Fibroblast of villous mesenchyme (primary cell): ENCODE results near the gene VAMP1. TPM values are rescaled to one million over a fixed set of nuclear protein-coding genes. Genes with fewer than 3 reads are reported as not detected.
A peak's percentile ranks its signal among the peaks of the same experiment; 100 is the strongest.

Experiments
- DNase-seq: peaks from one replicate; pipeline ENCODE4 v3.0.0-alpha.2; 2010; ENCODE audit warnings: low read depth
- H3K4me3 ChIP-seq: 2 replicates; pipeline ENCODE4 v1.5.1; 2011; ENCODE audit warnings: low read depth, mild to moderate bottlenecking, low read length
- CTCF ChIP-seq: IDR thresholded peaks from 2 replicates; pipeline ENCODE4 v1.5.1; 2012; ENCODE audit warnings: low read depth, mild to moderate bottlenecking, low read length; ENCODE audit not compliant: insufficient read depth
- total RNA-seq: library from RNA; depleted of rRNA; stranded (reverse); fragments of >200 nt; gene quantifications from 2 replicates; pipeline ENCODE4 v1.2.3, GENCODE V29; 2012

The VAMP1 gene
- total RNA-seq, 1 donor = 13.4 TPM

- no peak for TF ChIP-seq CTCF
- no peak for DNase-seq
- H3K4me3 ChIP-seq = no peak overlapping the region
These were observed 4.3 kb downstream of the VAMP1 start for GRCh38 chr12:6466184-6466573.

- no peak overlapping the region for H3K4me3 ChIP-seq
- peak; percentile 78 for DNase-seq
- peak; percentile 95 for TF ChIP-seq CTCF
These were observed 4.9 kb downstream of the VAMP1 start for GRCh38 chr12:6465467-6466183.

GRCh38 chr12:6464531-6464930, 5.9 kb downstream of the VAMP1 start:
- no peak for TF ChIP-seq CTCF
- no peak for DNase-seq
- no peak overlapping the region for H3K4me3 ChIP-seq

- TF ChIP-seq CTCF = no peak
- no peak for DNase-seq
These were observed 6.6 kb downstream of the VAMP1 start for GRCh38 chr12:6463858-6464257.

GRCh38 chr12:6463216-6463615, 7.3 kb downstream of the VAMP1 start:
- TF ChIP-seq CTCF = no peak
- H3K4me3 ChIP-seq = no peak overlapping the region
- no peak for DNase-seq

More at GRCh38 chr12:6463858-6464257, 6.6 kb downstream of the VAMP1 start:
- H3K4me3 ChIP-seq = no peak overlapping the region

- no peak for TF ChIP-seq CTCF
- no peak overlapping the region for H3K4me3 ChIP-seq
- DNase-seq = no peak
These were observed 8.1 kb downstream of the VAMP1 start for GRCh38 chr12:6462234-6462995.
